GM12891 (cell line): Measurements from ENCODE around the gene CDH4.

Experiments used
- POLR2A ChIP-seq: IDR thresholded peaks from 2 replicates; pipeline ENCODE4 v1.6.1; 2011; ENCODE audit warnings: low read depth, low read length, control low read depth
- POLR2AphosphoS5 ChIP-seq: IDR thresholded peaks from 2 replicates; pipeline ENCODE4 v1.6.1; 2011; ENCODE audit warnings: low read depth, low read length, control low read depth
- TAF1 ChIP-seq: IDR thresholded peaks from 2 replicates; pipeline ENCODE4 v1.6.1; 2011; ENCODE audit warnings: low read depth, low read length, control low read depth

GRCh38 chr20:61765081-61765870 is 513.2 kb downstream of the CDH4 start:
- no peak for TF ChIP-seq POLR2AphosphoS5
- no peak for TF ChIP-seq POLR2A
- TF ChIP-seq TAF1 = no peak
